B cell (primary cell): ENCODE results near the gene NLRX1. TPM values are rescaled to one million over a fixed set of nuclear protein-coding genes. Genes with fewer than 3 reads are reported as not detected.
"Not testable (repeated sequence)": the region's sequence is repeated elsewhere in the genome, so short reads cannot be mapped to it uniquely, and the experiment has no call there.

Source experiments
- ATAC-seq: fragments of 200-7000 bp; cut with Tn5 transposase; one replicate; pipeline ENCODE4 v1.10.0; 2021; ENCODE audit warnings: low read depth, mild to moderate bottlenecking, moderate number of reproducible peaks, moderate library complexity
- CTCF ChIA-PET: fragments of 350-600 bp; sonication (Branson Sonifier 250); formaldehyde crosslinking; loops from one replicate; lab custom pipeline; 2021; ENCODE audit warnings: antibody characterized with exemption, inconsistent platforms; lab: Charles Lee
- POLR2A ChIA-PET: fragments of 350-600 bp; sonication (Branson Sonifier 250); formaldehyde crosslinking; loops from one replicate; lab custom pipeline; 2021; ENCODE audit warnings: antibody characterized with exemption; lab: Charles Lee
- DNase-seq: peaks from one replicate; pipeline ENCODE4 v3.0.0; 2013
- H2AFZ ChIP-seq: 2 replicates; pipeline ENCODE4 v1.6.1; 2012; ENCODE audit warnings: mild to moderate bottlenecking, low read depth, low read length; ENCODE audit not compliant: insufficient read depth, poor library complexity, severe bottlenecking
- H3K27ac ChIP-seq, 2 donors: 1 replicate in 1 of 2; 2 replicates in 1 of 2; pipeline ENCODE4 v1.5.1; 2012 to 2013; ENCODE audit warnings: low read length in 2 of 2, mild to moderate bottlenecking in 2 of 2, moderate library complexity in 1 of 2
- H3K27me3 ChIP-seq, 4 experiments: fragments of 200-600 bp in 1 of 4; sonication (generic) in 1 of 4; replicated peaks in 1 of 4; 1 replicate in 2 of 4; 2 replicates in 2 of 4; pipeline versions ENCODE4 v1.6.1 to v1.7.0; 2013 to 2016; ENCODE audit warnings: low read length in 3 of 4, mild to moderate bottlenecking in 2 of 4, mixed read lengths in 1 of 4, moderate library complexity in 1 of 4; ENCODE audit not compliant: insufficient read depth in 4 of 4, control insufficient read depth in 3 of 4; ENCODE audit errors: control extremely low read depth in 1 of 4
- H3K36me3 ChIP-seq, 2 experiments: replicated peaks in 1 of 2; 1 replicate in 1 of 2; 2 replicates in 1 of 2; pipeline versions ENCODE4 v1.6.1 to v1.7.1; 2013; ENCODE audit warnings: low read length in 1 of 2; ENCODE audit not compliant: insufficient read depth in 2 of 2, control insufficient read depth in 1 of 2; ENCODE audit errors: control extremely low read depth in 1 of 2, extremely low read depth in 1 of 2
- H3K4me1 ChIP-seq, 2 donors: fragments of 200-600 bp in 1 of 2; sonication (generic) in 1 of 2; 1 replicate in 1 of 2; 2 replicates in 1 of 2; pipeline versions ENCODE4 v1.5.1 to v1.6.1; 2013 to 2017; ENCODE audit warnings: low read length in 2 of 2; ENCODE audit not compliant: control insufficient read depth in 2 of 2, insufficient read depth in 2 of 2
- H3K4me2 ChIP-seq: replicated peaks from 2 replicates; pipeline ENCODE3; 2012; ENCODE audit warnings: mild to moderate bottlenecking, low read depth, low read length; ENCODE audit not compliant: poor library complexity, severe bottlenecking
- H3K4me3 ChIP-seq, 5 experiments: fragments of 200-600 bp in 1 of 5; sonication (generic) in 1 of 5; 1 replicate in 3 of 5; 2 replicates in 2 of 5; pipeline versions ENCODE4 v1.5.1 to v1.7.0; 2011 to 2016; ENCODE audit warnings: low read length in 4 of 5, mild to moderate bottlenecking in 4 of 5, low read depth in 2 of 5, control low read depth in 1 of 5, moderate library complexity in 1 of 5; ENCODE audit not compliant: insufficient read depth in 1 of 5; ENCODE audit errors: control extremely low read depth in 1 of 5, extremely low read depth in 1 of 5
- H3K79me2 ChIP-seq: fragments of 200-600 bp; sonication (generic); one replicate; pipeline ENCODE4 v1.6.0; 2016; ENCODE audit warnings: low read length; ENCODE audit not compliant: control insufficient read depth, insufficient read depth
- H3K9ac ChIP-seq: fragments of 200-600 bp; sonication (generic); 2 replicates; pipeline ENCODE4 v1.6.1; 2017; ENCODE audit warnings: mild to moderate bottlenecking, low read length, moderate library complexity
- H3K9me3 ChIP-seq, 3 donors: one replicate each; pipeline versions ENCODE4 v1.6.1 to v1.7.1; 2013; ENCODE audit warnings: low read length in 2 of 3; ENCODE audit not compliant: control insufficient read depth in 2 of 3, insufficient read depth in 1 of 3; ENCODE audit errors: control extremely low read depth in 1 of 3
- H4K20me1 ChIP-seq: 2 replicates; pipeline ENCODE4 v1.6.0; 2012; ENCODE audit warnings: mild to moderate bottlenecking, low read length; ENCODE audit not compliant: insufficient read depth, control insufficient read depth, poor library complexity, severe bottlenecking
- H3K27ac Mint-ChIP-seq: one replicate; pipeline ENCODE4 v1.8.0; 2021; ENCODE audit warnings: mixed read lengths
- H3K27me3 Mint-ChIP-seq: one replicate; pipeline ENCODE4 v1.8.0; 2021; ENCODE audit warnings: mixed read lengths
- H3K4me1 Mint-ChIP-seq: one replicate; pipeline ENCODE4 v1.8.0; 2021; ENCODE audit warnings: mixed read lengths
- H3K4me3 Mint-ChIP-seq: one replicate; pipeline ENCODE4 v1.8.0; 2021; ENCODE audit warnings: mixed read lengths
- H3K9me3 Mint-ChIP-seq: one replicate; pipeline ENCODE4 v1.8.0; 2022; ENCODE audit warnings: mixed read lengths; ENCODE audit not compliant: insufficient read depth
- EZH2 ChIP-seq: IDR thresholded peaks from 2 replicates; pipeline ENCODE4 v1.6.1; 2012; ENCODE audit warnings: borderline replicate concordance, low read depth, mild to moderate bottlenecking, moderate library complexity, low read length; ENCODE audit not compliant: insufficient read depth, poor library complexity, severe bottlenecking
- WGBS: methylation state at CpG from one replicate; pipeline ENCODE4 v1.1.5; 2013; ENCODE audit warnings: missing lambda C conversion rate; ENCODE audit not compliant: insufficient coverage; 5-methylcytosine and 5-hydroxymethylcytosine counted together
- intact Hi-C: fragments of 100-400 bp; cut with micrococcal nuclease; formaldehyde crosslinking; loops from one replicate; pipeline ENCODE4 v1.10.0; 2022
- polyA plus RNA-seq: library from polyadenylated mRNA; depleted of rRNA; stranded (reverse); fragments of >200 nt; gene quantifications from 2 replicates; pipeline ENCODE4 v1.2.3, GENCODE V29; 2012
- total RNA-seq, 2 donors: library from RNA; stranded (reverse); fragments of 120-200 nt in 1 of 2; gene quantifications; 1 replicate in 1 of 2; 2 replicates in 1 of 2; pipeline versions ENCODE4 v1.2.3 to v1.2.4, GENCODE V29; 2013 to 2022
- TF ChIP-seq, protein P1 (sequence below): fragments of 200-600 bp; IDR thresholded peaks from one replicate; pipeline ENCODE4 v1.8.0; 2022; ENCODE audit warnings: antibody characterized with exemption, mild to moderate bottlenecking

NLRX1 gene
- total and polyA plus RNA-seq, 2 donors (not counting 1 experiment from before 2014, with no cell fraction given) = 6.3 to 10.4 TPM

DNA sequence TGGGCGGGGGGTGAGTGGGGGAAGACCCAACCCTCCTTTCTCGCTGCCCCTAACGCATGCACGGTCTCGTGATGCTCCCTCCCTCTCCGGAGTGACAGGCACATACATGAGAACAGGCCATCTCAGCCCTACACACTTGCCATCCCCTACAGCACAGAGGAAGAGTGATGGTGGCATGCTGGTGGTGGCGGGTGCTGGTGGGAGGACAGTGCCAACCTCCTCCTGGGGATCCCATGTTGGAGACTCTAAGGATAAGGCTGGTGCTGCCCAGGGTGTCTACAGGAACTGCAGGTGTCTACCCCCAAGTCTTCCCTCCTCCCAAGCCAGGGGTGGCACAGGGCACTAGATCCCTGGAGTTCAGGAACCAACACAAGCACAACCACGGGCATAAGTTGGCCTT, 6.7 kb upstream of the NLRX1 start:
- CTCF ChIA-PET = no interaction called here
- no peak for DNase-seq
- H3K4me2 ChIP-seq = no peak overlapping the region

DNA sequence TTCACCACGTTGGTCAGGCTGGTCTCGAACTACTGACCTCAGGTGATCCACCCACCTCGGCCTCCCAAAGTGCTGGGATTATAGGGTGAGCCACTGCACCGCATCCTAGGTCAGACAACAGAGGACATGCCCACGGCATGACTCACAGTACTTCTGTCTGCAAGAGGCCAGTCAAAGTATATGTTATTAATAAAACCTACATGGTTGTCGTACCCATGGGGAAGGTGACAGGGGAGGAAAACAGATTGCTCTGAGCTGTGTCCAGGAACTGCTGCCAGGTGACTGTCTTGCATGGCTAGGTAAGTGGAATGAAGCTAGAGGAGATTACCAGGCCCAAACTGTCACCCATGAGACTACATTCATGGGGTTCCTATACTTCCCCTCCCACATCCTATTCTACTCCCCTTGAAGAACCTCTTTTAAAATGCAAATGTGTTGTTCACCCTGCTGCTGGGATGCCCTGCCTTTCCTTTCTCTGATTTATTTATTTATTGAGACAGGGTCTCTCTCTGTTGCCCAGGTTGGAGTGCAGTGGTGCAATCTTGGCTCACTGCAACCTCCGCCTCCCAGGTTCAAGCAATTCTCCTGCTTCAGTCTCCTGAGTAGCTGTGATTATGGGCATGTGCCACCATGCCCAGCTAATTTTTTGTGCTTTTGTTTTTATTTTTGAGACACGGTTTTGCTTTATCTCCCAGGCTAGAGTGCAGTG, 2.0 kb upstream of the NLRX1 start:
- Mint-ChIP-seq H3K4me1 (peaks cover 4% of the 10 kb centered on the region), H3K27me3 (no peaks in the 10 kb centered on the region), H3K27ac (no peak overlapping the region), H3K4me3 (no peak overlapping the region), H3K9me3 (no peaks in the 10 kb centered on the region)
- H4K20me1 ChIP-seq = no peaks in the 10 kb centered on the region
- H3K9me3 ChIP-seq = no peaks in the 10 kb centered on the region
- H3K36me3 ChIP-seq = no peaks in the 10 kb centered on the region
- no peaks in the 10 kb centered on the region for H3K79me2 ChIP-seq
- no peak for ATAC-seq
- no peaks in the 10 kb centered on the region for H3K27me3 ChIP-seq
- intact Hi-C loops = no loop called here
- no peak overlapping the region for H2AFZ ChIP-seq
- no peak overlapping the region for H3K4me2 ChIP-seq
- no peak overlapping the region for H3K27ac ChIP-seq
- TF ChIP-seq, protein P1, sequence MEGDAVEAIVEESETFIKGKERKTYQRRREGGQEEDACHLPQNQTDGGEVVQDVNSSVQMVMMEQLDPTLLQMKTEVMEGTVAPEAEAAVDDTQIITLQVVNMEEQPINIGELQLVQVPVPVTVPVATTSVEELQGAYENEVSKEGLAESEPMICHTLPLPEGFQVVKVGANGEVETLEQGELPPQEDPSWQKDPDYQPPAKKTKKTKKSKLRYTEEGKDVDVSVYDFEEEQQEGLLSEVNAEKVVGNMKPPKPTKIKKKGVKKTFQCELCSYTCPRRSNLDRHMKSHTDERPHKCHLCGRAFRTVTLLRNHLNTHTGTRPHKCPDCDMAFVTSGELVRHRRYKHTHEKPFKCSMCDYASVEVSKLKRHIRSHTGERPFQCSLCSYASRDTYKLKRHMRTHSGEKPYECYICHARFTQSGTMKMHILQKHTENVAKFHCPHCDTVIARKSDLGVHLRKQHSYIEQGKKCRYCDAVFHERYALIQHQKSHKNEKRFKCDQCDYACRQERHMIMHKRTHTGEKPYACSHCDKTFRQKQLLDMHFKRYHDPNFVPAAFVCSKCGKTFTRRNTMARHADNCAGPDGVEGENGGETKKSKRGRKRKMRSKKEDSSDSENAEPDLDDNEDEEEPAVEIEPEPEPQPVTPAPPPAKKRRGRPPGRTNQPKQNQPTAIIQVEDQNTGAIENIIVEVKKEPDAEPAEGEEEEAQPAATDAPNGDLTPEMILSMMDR = no peak
- no peak for TF ChIP-seq EZH2
- no peak for DNase-seq
- H3K4me3 ChIP-seq = no peak overlapping the region
- CTCF ChIA-PET = interaction anchor here (0.6 to 2.1 kb wide), 5 partner anchors 30 to 157 kb away, joined by 3 to 8 read pairs (median 6); no protein-coding TSS in a partner anchor
- WGBS = 88% methylated on average over 4 of the region's 8 CpGs
- peaks cover 5 to 12% of the 10 kb centered on the region in 2 donors for H3K4me1 ChIP-seq
- POLR2A ChIA-PET = interaction anchor here (0.7 kb wide), 1 partner anchor 141 kb away, joined by 4 read pairs; no protein-coding TSS in a partner anchor
- H3K9ac ChIP-seq = no peak overlapping the region

More for the DNA sequence above, 6.7 kb upstream of the NLRX1 start:
- no peak for ATAC-seq
- no peaks in the 10 kb centered on the region for H3K4me1 ChIP-seq
- no peak overlapping the region for H3K9ac ChIP-seq
- TF ChIP-seq EZH2 = no peak
- TF ChIP-seq, protein P1 = no peak
- POLR2A ChIA-PET = no interaction called here
- H3K9me3 Mint-ChIP-seq = no peaks in the 10 kb centered on the region
- 100% methylated on average over 1 of the region's 8 CpGs for WGBS
- H4K20me1 ChIP-seq = no peaks in the 10 kb centered on the region
- no peak overlapping the region for H3K4me3 ChIP-seq
- no peaks in the 10 kb centered on the region for H3K36me3 ChIP-seq
- intact Hi-C loops = no loop called here
- H3K27ac Mint-ChIP-seq = no peak overlapping the region
- peaks cover 3% of the 10 kb centered on the region for H3K27me3 Mint-ChIP-seq
- H3K9me3 ChIP-seq = no peaks in the 10 kb centered on the region
- H2AFZ ChIP-seq = no peak overlapping the region
- H3K4me1 Mint-ChIP-seq = no peaks in the 10 kb centered on the region
- no peak overlapping the region for H3K4me3 Mint-ChIP-seq
- H3K27ac ChIP-seq = no peak overlapping the region
- no peaks in the 10 kb centered on the region for H3K79me2 ChIP-seq
- H3K27me3 ChIP-seq = no peaks in the 10 kb centered on the region

DNA sequence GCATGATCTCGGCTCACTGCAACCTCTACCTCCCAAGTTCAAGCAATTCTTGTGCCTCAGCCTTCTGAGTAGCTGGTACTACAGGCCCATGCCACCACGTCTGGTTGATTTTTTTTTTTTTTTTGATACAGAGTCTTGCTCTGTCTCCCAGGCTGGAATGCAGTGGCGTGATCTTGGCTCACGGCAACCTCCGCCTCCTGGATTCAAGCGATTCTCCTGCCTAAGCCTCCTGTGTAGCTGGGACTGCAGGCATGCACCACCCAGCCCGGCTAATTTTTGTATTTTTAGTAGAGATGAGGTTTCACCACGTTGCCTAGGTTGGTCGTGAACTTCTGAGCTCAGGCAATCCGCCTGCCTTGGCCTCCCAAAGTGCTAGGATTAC, 1.5 kb upstream of the NLRX1 start:
- DNase-seq, H3K4me2 ChIP-seq, H3K4me3 ChIP-seq, ATAC-seq, H3K79me2 ChIP-seq, H3K36me3 ChIP-seq, H3K9me3 ChIP-seq, H3K27ac ChIP-seq, H4K20me1 ChIP-seq, H3K4me1 Mint-ChIP-seq, H3K9me3 Mint-ChIP-seq, H2AFZ ChIP-seq, H3K4me3 Mint-ChIP-seq, H3K27me3 Mint-ChIP-seq, H3K27me3 ChIP-seq, intact Hi-C loops, H3K27ac Mint-ChIP-seq, H3K9ac ChIP-seq: not testable (repeated sequence)
- CTCF ChIA-PET = interaction anchor here (0.6 to 2.1 kb wide), 6 partner anchors 30 to 173 kb away, joined by 3 to 8 read pairs (median 6); no protein-coding TSS in a partner anchor
- 94% methylated on average over 9 of the region's 10 CpGs for WGBS
- peaks cover 5 to 12% of the 10 kb centered on the region in 2 donors for H3K4me1 ChIP-seq
- POLR2A ChIA-PET = interaction anchor here (0.7 kb wide), 1 partner anchor 141 kb away, joined by 4 read pairs; no protein-coding TSS in a partner anchor
